Uterus (tissue), 2 donors: ENCODE data around the gene KLHL21.

Experiments used
- POLR2A ChIP-seq, 2 donors: fragments of 450-650 bp; IDR thresholded peaks; one replicate each; pipeline ENCODE4 v1.6.1; 2016; ENCODE audit warnings: antibody characterized with exemption in 2 of 2, mild to moderate bottlenecking in 1 of 2, moderate library complexity in 1 of 2
- TF ChIP-seq, protein P1 (sequence below), 4 experiments: fragments of 200-600 bp in 2 of 4; fragments of 450-650 bp in 2 of 4; sonication (generic) in 2 of 4; IDR thresholded peaks; one replicate each; pipeline ENCODE4 v1.5.1; 2016 to 2019; ENCODE audit warnings: antibody characterized with exemption in 4 of 4, mild to moderate bottlenecking in 2 of 4, moderate library complexity in 1 of 4

DNA sequence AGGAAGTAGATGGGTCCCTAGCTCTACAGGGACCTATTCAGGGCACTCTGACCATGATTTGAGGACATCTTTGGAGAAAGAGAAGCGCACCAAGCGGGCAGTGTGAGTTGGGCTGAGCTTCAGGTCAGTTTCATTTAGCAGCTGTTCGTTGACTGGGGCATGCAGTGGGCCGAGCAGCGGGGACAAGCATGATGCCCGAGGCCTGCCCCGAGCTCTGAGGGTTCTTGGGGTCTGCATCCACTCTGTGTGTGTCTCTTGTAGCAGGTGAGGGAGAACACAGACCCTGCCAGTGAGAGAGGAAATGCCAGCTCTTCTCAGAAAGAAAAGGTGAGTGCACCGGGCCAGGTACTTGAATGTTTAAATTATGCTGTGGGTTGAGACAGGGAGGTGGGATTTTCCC is 27.4 kb upstream of the KLHL21 start:
- no peak for TF ChIP-seq POLR2A (IDR thresholded peaks at IDR 0.05)
- TF ChIP-seq, protein P1, sequence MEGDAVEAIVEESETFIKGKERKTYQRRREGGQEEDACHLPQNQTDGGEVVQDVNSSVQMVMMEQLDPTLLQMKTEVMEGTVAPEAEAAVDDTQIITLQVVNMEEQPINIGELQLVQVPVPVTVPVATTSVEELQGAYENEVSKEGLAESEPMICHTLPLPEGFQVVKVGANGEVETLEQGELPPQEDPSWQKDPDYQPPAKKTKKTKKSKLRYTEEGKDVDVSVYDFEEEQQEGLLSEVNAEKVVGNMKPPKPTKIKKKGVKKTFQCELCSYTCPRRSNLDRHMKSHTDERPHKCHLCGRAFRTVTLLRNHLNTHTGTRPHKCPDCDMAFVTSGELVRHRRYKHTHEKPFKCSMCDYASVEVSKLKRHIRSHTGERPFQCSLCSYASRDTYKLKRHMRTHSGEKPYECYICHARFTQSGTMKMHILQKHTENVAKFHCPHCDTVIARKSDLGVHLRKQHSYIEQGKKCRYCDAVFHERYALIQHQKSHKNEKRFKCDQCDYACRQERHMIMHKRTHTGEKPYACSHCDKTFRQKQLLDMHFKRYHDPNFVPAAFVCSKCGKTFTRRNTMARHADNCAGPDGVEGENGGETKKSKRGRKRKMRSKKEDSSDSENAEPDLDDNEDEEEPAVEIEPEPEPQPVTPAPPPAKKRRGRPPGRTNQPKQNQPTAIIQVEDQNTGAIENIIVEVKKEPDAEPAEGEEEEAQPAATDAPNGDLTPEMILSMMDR (IDR thresholded peaks at IDR 0.05): no peak
